Smooth muscle cell (in vitro differentiated cells): ENCODE results near the gene PCED1B. TPM values are rescaled to one million over a fixed set of nuclear protein-coding genes. Genes with fewer than 3 reads are reported as not detected.

ENCODE experiments used
- DNase-seq: peaks from one replicate; lab custom pipeline; 2025; ENCODE audit not compliant: unreplicated experiment; lab: John Stamatoyannopoulos, UW
- H2AFZ ChIP-seq: fragments of 200-600 bp; sonication (generic); 2 replicates; pipeline ENCODE4 v1.6.0; 2016; ENCODE audit warnings: antibody characterized with exemption, low read depth, mild to moderate bottlenecking
- H3F3A ChIP-seq: fragments of 200-600 bp; sonication (generic); 2 replicates; pipeline ENCODE4 v1.6.0; 2017; ENCODE audit warnings: antibody characterized with exemption, low read depth
- H3K27ac ChIP-seq: fragments of 200-600 bp; sonication (generic); 2 replicates; pipeline ENCODE4 v1.5.1; 2016; ENCODE audit warnings: low read depth, mild to moderate bottlenecking
- H3K27me3 ChIP-seq: fragments of 200-600 bp; sonication (generic); 2 replicates; pipeline ENCODE4 v1.6.1; 2016; ENCODE audit warnings: low read depth, mild to moderate bottlenecking
- H3K36me3 ChIP-seq: fragments of 200-600 bp; sonication (generic); 2 replicates; pipeline ENCODE4 v1.5.1; 2016; ENCODE audit warnings: low read depth
- H3K4me1 ChIP-seq: fragments of 200-600 bp; sonication (generic); 2 replicates; pipeline ENCODE4 v1.5.1; 2016; ENCODE audit warnings: low read depth
- H3K4me2 ChIP-seq: fragments of 200-600 bp; sonication (generic); 2 replicates; pipeline ENCODE4 v1.6.0; 2016; ENCODE audit warnings: mild to moderate bottlenecking
- H3K4me3 ChIP-seq: fragments of 200-600 bp; sonication (generic); 2 replicates; pipeline ENCODE4 v1.5.1; 2016; ENCODE audit warnings: mild to moderate bottlenecking
- H3K79me2 ChIP-seq: fragments of 200-600 bp; sonication (generic); 2 replicates; pipeline ENCODE4 v1.6.0; 2016; ENCODE audit warnings: low read depth, mild to moderate bottlenecking
- H3K9ac ChIP-seq: fragments of 200-600 bp; sonication (generic); 2 replicates; pipeline ENCODE4 v1.6.0; 2016; ENCODE audit warnings: low read depth
- H3K9me3 ChIP-seq: fragments of 200-600 bp; sonication (generic); replicated peaks from 2 replicates; pipeline ENCODE4 v1.5.1; 2016; ENCODE audit warnings: low read depth
- H4K20me1 ChIP-seq: fragments of 200-600 bp; sonication (generic); 2 replicates; pipeline ENCODE4 v1.6.0; 2016; ENCODE audit warnings: low read depth
- CTCF ChIP-seq: fragments of 200-600 bp; sonication (generic); IDR thresholded peaks from 2 replicates; pipeline ENCODE4 v1.5.1; 2017; ENCODE audit warnings: borderline replicate concordance, mild to moderate bottlenecking, antibody characterized with exemption; ENCODE audit not compliant: insufficient read depth, poor library complexity, severe bottlenecking
- WGBS: methylation state at CpG from one replicate; pipeline ENCODE4 v1.1.7; 2016; ENCODE audit warnings: low lambda C conversion rate; 5-methylcytosine and 5-hydroxymethylcytosine counted together
- polyA plus RNA-seq: library from polyadenylated mRNA; unstranded; fragments of >200 nt; fragmentation: Nextera tagmentation; extraction: Ambion mirVana; gene quantifications from 2 replicates; pipeline ENCODE4 v1.2.1, GENCODE V29; 2016
- total RNA-seq: library from RNA; depleted of rRNA; stranded (reverse); fragments of >200 nt; gene quantifications from 2 replicates; pipeline ENCODE4 v1.2.3, GENCODE V29; 2014

The PCED1B gene
- total and polyA plus RNA-seq, 2 experiments from 2014 or later: 2.7 to 3.5 TPM

GRCh38 chr12:47205532-47206449 is 126.4 kb downstream of the PCED1B start:
- Histone ChIP-seq H3F3A (no peaks in the 10 kb centered on the region), H3K27me3 (no peaks in the 10 kb centered on the region), H3K9ac (no peak overlapping the region), H3K4me3 (no peak overlapping the region), H3K36me3 (no peaks in the 10 kb centered on the region), H4K20me1 (no peaks in the 10 kb centered on the region), H3K4me2 (no peak overlapping the region), H2AFZ (no peak overlapping the region), H3K27ac (no peak overlapping the region), H3K79me2 (no peaks in the 10 kb centered on the region), H3K9me3 (no peaks in the 10 kb centered on the region), H3K4me1 (no peaks in the 10 kb centered on the region)
- WGBS: 60% methylated on average over 8 of the region's 8 CpGs
- DNase-seq: no peak
- no peak for TF ChIP-seq CTCF

- H4K20me1 ChIP-seq: no peaks in the 10 kb centered on the region
- WGBS: 93% methylated on average over 5 of the region's 5 CpGs
- H3K9ac ChIP-seq: no peak overlapping the region
- no peak overlapping the region for H3K27ac ChIP-seq
- H3K4me3 ChIP-seq: no peak overlapping the region
- H2AFZ ChIP-seq: no peak overlapping the region
- no peak for DNase-seq
- H3K27me3 ChIP-seq: no peaks in the 10 kb centered on the region
- no peaks in the 10 kb centered on the region for H3F3A ChIP-seq
- H3K79me2 ChIP-seq: no peaks in the 10 kb centered on the region
- TF ChIP-seq CTCF: no peak
- H3K9me3 ChIP-seq: no peaks in the 10 kb centered on the region
- no peak overlapping the region for H3K4me2 ChIP-seq
- H3K4me1 ChIP-seq: no peaks in the 10 kb centered on the region
- H3K36me3 ChIP-seq: no peaks in the 10 kb centered on the region
These were observed 127.3 kb downstream of the PCED1B start for GRCh38 chr12:47206450-47207339.

GRCh38 chr12:47207340-47207717 is 127.9 kb downstream of the PCED1B start:
- no peaks in the 10 kb centered on the region for H3K27me3 ChIP-seq
- H3K9ac ChIP-seq: no peak overlapping the region
- no peak overlapping the region for H2AFZ ChIP-seq
- H3K4me2 ChIP-seq: no peak overlapping the region
- TF ChIP-seq CTCF: no peak
- no peaks in the 10 kb centered on the region for H3K9me3 ChIP-seq
- H3K79me2 ChIP-seq: no peaks in the 10 kb centered on the region
- no peaks in the 10 kb centered on the region for H3F3A ChIP-seq
- H3K4me3 ChIP-seq: no peak overlapping the region
- H3K36me3 ChIP-seq: no peaks in the 10 kb centered on the region
- H3K4me1 ChIP-seq: no peaks in the 10 kb centered on the region
- H3K27ac ChIP-seq: no peak overlapping the region
- 86% methylated on average over 2 of the region's 2 CpGs for WGBS
- DNase-seq: no peak
- H4K20me1 ChIP-seq: no peaks in the 10 kb centered on the region
